Measurements from ENCODE around the gene MCHR2. TPM values are rescaled to one million over a fixed set of nuclear protein-coding genes. Genes with fewer than 3 reads are reported as not detected.

The MCHR2 gene
- total and polyA plus RNA-seq, 9 donors = not detected

- Histone ChIP-seq H3K36me3 (no peaks in the 10 kb centered on the region), H3K9me3 (no peaks in the 10 kb centered on the region), H3K4me3 (no peak overlapping the region), H3K27ac (no peak overlapping the region), H3K27me3 (no peaks in the 10 kb centered on the region), H3K4me1 (ENCODE audit: insufficient read depth) (no peaks in the 10 kb centered on the region)
- TF ChIP-seq POLR2A (IDR thresholded peaks at IDR 0.05) (no peak), EP300 (IDR thresholded peaks at IDR 0.05) (no peak), CTCF (IDR thresholded peaks at IDR 0.05) (no peak)
- 60 to 74% (median 72%) methylated on average over 3 of the region's 3 CpGs for WGBS, 3 donors
- intact Hi-C loops (cut with DNase I) = no loop called here
- no peak for DNase-seq
Observed at GRCh38 chr6:99894815-99895214, 99.2 kb downstream of the MCHR2 start.

GRCh38 chr6:99887066-99887465, 107.0 kb downstream of the MCHR2 start:
- Histone ChIP-seq H3K4me3 (no peak overlapping the region), H3K4me1 (ENCODE audit: insufficient read depth) (no peaks in the 10 kb centered on the region), H3K27ac (no peak overlapping the region), H3K27me3 (no peaks in the 10 kb centered on the region), H3K36me3 (no peaks in the 10 kb centered on the region), H3K9me3 (no peaks in the 10 kb centered on the region)
- intact Hi-C loops (cut with DNase I) = no loop called here
- DNase-seq = no peak
- TF ChIP-seq CTCF (IDR thresholded peaks at IDR 0.05) = no peak
- no peak for TF ChIP-seq POLR2A (IDR thresholded peaks at IDR 0.05)
- no peak for TF ChIP-seq EP300 (IDR thresholded peaks at IDR 0.05)

- intact Hi-C loops (cut with DNase I) = no loop called here
- H3K27me3 ChIP-seq = no peaks in the 10 kb centered on the region
- TF ChIP-seq POLR2A (IDR thresholded peaks at IDR 0.05) = no peak
- TF ChIP-seq EP300 (IDR thresholded peaks at IDR 0.05) = no peak
- TF ChIP-seq CTCF (IDR thresholded peaks at IDR 0.05) = no peak
- H3K4me3 ChIP-seq = no peak overlapping the region
- H3K36me3 ChIP-seq = no peaks in the 10 kb centered on the region
- H3K9me3 ChIP-seq = no peaks in the 10 kb centered on the region
- no peak overlapping the region for H3K27ac ChIP-seq
- WGBS, 3 donors = 48 to 50% (median 50%) methylated on average over 3 of the region's 3 CpGs
- no peaks in the 10 kb centered on the region for H3K4me1 ChIP-seq (ENCODE audit: insufficient read depth)
- no peak for DNase-seq
Observed at GRCh38 chr6:99885051-99885450, 109.0 kb downstream of the MCHR2 start.

GRCh38 chr6:99882128-99882702, 111.8 kb downstream of the MCHR2 start:
- Histone ChIP-seq H3K9me3 (no peaks in the 10 kb centered on the region), H3K36me3 (no peaks in the 10 kb centered on the region), H3K4me3 (no peak overlapping the region), H3K4me1 (ENCODE audit: insufficient read depth) (no peaks in the 10 kb centered on the region), H3K27ac (no peak overlapping the region), H3K27me3 (no peaks in the 10 kb centered on the region)
- whole genome bisulfite sequencing, 3 donors = 81 to 87% (median 82%) methylated on average over 4 of the region's 4 CpGs
- no peak for DNase-seq
- intact Hi-C loops (cut with DNase I) = no loop called here
- no peak for TF ChIP-seq POLR2A (IDR thresholded peaks at IDR 0.05)
- no peak for TF ChIP-seq CTCF (IDR thresholded peaks at IDR 0.05)
- TF ChIP-seq EP300 (IDR thresholded peaks at IDR 0.05) = no peak
